HL-60/S4 (cell line): Measurements from ENCODE around the gene UNG.

Experiments
- in situ Hi-C: fragments of 300-500 bp; cut with MboI; formaldehyde crosslinking; loops from 2 replicates; pipeline ENCODE4 v1.14.3; 2022; ENCODE audit warnings: low sequenced_read_pairs

The UNG gene

GRCh38 chr12:109087250-109087649, 10.1 kb upstream of the UNG start:
- in situ Hi-C loops = loop anchor here (25.0 kb wide), 1 partner anchor 525 kb away; the partner anchor contains the start of genes ISCU and SART3

- in situ Hi-C loops = loop anchor here (25.0 kb wide), 1 partner anchor 527 kb away; the partner anchor contains the start of genes ISCU and SART3
Observed at GRCh38 chr12:109088818-109089217, 8.6 kb upstream of the UNG start.

- in situ Hi-C loops = loop anchor here (25.0 kb wide), 1 partner anchor 527 kb away; the partner anchor contains the start of genes ISCU and SART3
Observed at GRCh38 chr12:109089683-109090082, 7.7 kb upstream of the UNG start.

- in situ Hi-C loops = loop anchor here (25.0 kb wide), 1 partner anchor 530 kb away; the partner anchor contains the start of genes ISCU and SART3
Observed at GRCh38 chr12:109092497-109093021, 4.8 kb upstream of the UNG start.

- in situ Hi-C loops = loop anchor here (25.0 kb wide), 1 partner anchor 531 kb away; the partner anchor contains the start of genes ISCU and SART3
Observed at GRCh38 chr12:109093022-109093918, 4.1 kb upstream of the UNG start, which contains the start of gene ALKBH2. ALKBH2 (minus strand) TSS chr12:109093472; CDS start chr12:109092786, 686 bp downstream.

GRCh38 chr12:109097140-109097434, 310 bp upstream of the UNG start:
- in situ Hi-C loops = loop anchor here (25.0 kb wide), 1 partner anchor 535 kb away; the partner anchor contains the start of genes ISCU and SART3

GRCh38 chr12:109098183-109098604, 797 bp downstream of the UNG start:
- in situ Hi-C loops = loop anchor here (25.0 kb wide), 1 partner anchor 536 kb away; the partner anchor contains the start of genes ISCU and SART3

- in situ Hi-C loops = loop anchor here (25.0 kb wide), 1 partner anchor 536 kb away; the partner anchor contains the start of genes ISCU and SART3
Observed at GRCh38 chr12:109098651-109099050, 1.3 kb downstream of the UNG start.

- in situ Hi-C loops = loop anchor here (25.0 kb wide), 2 partner anchors 288 to 537 kb away; partner anchors contain the start of genes ISCU and SART3
Observed at GRCh38 chr12:109099431-109100020, 2.1 kb downstream of the UNG start.

GRCh38 chr12:109100741-109101140, 3.3 kb downstream of the UNG start:
- in situ Hi-C loops = loop anchor here (25.0 kb wide), 1 partner anchor 287 kb away; no protein-coding TSS in a partner anchor

GRCh38 chr12:109102491-109102890, 5.1 kb downstream of the UNG start:
- in situ Hi-C loops = loop anchor here (25.0 kb wide), 1 partner anchor 285 kb away; no protein-coding TSS in a partner anchor

GRCh38 chr12:109105176-109105575, 7.8 kb downstream of the UNG start:
- in situ Hi-C loops = loop anchor here (25.0 kb wide), 1 partner anchor 282 kb away; no protein-coding TSS in a partner anchor

- in situ Hi-C loops = loop anchor here (25.0 kb wide), 1 partner anchor 277 kb away; no protein-coding TSS in a partner anchor
Observed at GRCh38 chr12:109109746-109110350, 12.5 kb downstream of the UNG start.

- in situ Hi-C loops = loop anchor here (25.0 kb wide), 1 partner anchor 276 kb away; no protein-coding TSS in a partner anchor
Observed at GRCh38 chr12:109110988-109111495, 13.6 kb downstream of the UNG start.

- in situ Hi-C loops = loop anchor here (25.0 kb wide), 1 partner anchor 274 kb away; no protein-coding TSS in a partner anchor
Observed at GRCh38 chr12:109112720-109113465, 15.5 kb downstream of the UNG start.

GRCh38 chr12:109113661-109114321, 16.4 kb downstream of the UNG start:
- in situ Hi-C loops = loop anchor here (25.0 kb wide), 1 partner anchor 274 kb away; no protein-coding TSS in a partner anchor

- in situ Hi-C loops = loop anchor here (25.0 kb wide), 1 partner anchor 273 kb away; no protein-coding TSS in a partner anchor
Observed at GRCh38 chr12:109114644-109115043, 17.2 kb downstream of the UNG start.

- in situ Hi-C loops = loop anchor here (25.0 kb wide), 1 partner anchor 272 kb away; no protein-coding TSS in a partner anchor
Observed at GRCh38 chr12:109115404-109115757, 18.0 kb downstream of the UNG start.
